ENCODE measurements around the gene MED27.

- TF ChIP-seq POLR2A (IDR thresholded peaks at IDR 0.05) (no peak), CTCF (IDR thresholded peaks at IDR 0.05) (no peak)
These were observed 25.6 kb downstream of the MED27 start for GRCh38 chr9:132054024-132054423.
